ENCODE results near the gene KCTD19. TPM values are rescaled to one million over a fixed set of nuclear protein-coding genes. Genes with fewer than 3 reads are reported as not detected.

KCTD19 gene
- total RNA-seq, 2 experiments from 2014 or later: 3.0 to 3.9 TPM

DNA sequence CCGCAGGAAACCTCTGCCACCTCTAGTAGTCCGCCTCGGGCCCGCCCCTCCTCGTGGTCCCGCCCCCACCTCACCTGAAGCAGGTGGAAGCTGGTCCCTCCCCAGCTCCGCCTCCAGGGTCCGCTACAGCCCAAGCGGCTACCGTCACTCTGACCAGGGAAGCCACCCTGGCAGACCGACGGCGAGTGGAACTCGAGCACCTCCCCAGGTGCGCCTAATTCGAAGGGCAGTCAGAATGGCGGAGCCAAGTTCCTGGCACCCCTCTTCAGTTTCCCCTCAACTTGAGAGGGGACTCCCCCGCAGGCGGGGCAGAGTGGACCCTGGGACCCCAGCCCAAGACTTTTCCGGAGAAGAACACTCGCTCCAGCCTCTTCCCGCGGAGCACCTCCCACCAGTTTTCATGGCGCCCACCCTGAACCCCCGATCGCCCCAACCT, 79.8 kb downstream of the KCTD19 start:
- Mint-ChIP-seq H3K9me3 (no peaks in the 10 kb centered on the region), H3K27me3 (no peaks in the 10 kb centered on the region), H3K27ac (peak overlapping the region; percentile 89), H3K4me1 (ENCODE audit: low read depth) (peaks cover 48% of the 10 kb centered on the region), H3K36me3 (ENCODE audit: low read depth) (peaks cover 2% of the 10 kb centered on the region), H3K4me3 (peak overlapping the region; percentile 89)
- no peak for DNase-seq
- intact Hi-C loops (cut with micrococcal nuclease): no loop called here
- TF ChIP-seq, protein P1, sequence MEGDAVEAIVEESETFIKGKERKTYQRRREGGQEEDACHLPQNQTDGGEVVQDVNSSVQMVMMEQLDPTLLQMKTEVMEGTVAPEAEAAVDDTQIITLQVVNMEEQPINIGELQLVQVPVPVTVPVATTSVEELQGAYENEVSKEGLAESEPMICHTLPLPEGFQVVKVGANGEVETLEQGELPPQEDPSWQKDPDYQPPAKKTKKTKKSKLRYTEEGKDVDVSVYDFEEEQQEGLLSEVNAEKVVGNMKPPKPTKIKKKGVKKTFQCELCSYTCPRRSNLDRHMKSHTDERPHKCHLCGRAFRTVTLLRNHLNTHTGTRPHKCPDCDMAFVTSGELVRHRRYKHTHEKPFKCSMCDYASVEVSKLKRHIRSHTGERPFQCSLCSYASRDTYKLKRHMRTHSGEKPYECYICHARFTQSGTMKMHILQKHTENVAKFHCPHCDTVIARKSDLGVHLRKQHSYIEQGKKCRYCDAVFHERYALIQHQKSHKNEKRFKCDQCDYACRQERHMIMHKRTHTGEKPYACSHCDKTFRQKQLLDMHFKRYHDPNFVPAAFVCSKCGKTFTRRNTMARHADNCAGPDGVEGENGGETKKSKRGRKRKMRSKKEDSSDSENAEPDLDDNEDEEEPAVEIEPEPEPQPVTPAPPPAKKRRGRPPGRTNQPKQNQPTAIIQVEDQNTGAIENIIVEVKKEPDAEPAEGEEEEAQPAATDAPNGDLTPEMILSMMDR (IDR thresholded peaks at IDR 0.05): no peak
- ChIA-PET CTCF (interaction anchor here (0.8 to 1.9 kb wide), 5 partner anchors 8 to 61 kb away, joined by 3 to 6 read pairs (median 5); partner anchors contain the start of gene E2F4), POLR2A (interaction anchor here (1.2 to 10.0 kb wide), 3 partner anchors 9 to 23 kb away, joined by 3 to 123 read pairs (median 8); partner anchors contain the start of gene TMEM208)
- peak; percentile 0 for ATAC-seq

DNA sequence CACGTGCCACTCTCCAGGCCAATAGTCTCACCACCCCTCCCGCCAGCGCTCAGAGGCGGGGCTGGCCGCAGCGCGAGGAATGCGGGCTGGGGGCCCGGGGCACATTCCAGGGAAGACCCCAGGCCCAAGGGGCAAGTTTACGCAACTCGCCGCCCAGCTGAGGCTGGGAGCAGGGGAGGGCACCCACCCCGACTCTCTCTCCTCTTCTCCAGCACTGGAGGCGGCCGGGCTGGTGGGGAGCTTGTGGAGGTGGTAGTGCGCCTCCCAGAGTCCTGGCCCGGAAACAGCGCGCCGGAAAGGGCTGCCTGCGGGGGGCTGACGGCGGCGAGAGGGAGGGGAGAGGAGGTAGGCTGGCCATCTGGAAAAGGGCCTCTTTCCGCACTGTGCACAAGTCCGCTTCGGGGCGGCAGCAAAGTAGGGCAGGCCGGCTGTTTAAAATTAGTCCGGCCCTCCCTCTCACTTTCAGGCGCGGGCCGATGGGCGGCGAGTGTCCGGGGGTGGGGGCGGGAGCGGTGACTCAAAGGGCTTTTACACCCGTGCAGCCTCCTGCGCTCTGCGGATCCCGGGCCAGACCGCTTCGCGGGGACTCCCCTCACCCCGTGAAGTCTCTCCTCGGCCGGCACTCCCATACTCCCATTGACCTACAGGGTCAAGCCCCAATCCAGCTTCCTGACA, 80.3 kb downstream of the KCTD19 start:
- intact Hi-C loops (cut with micrococcal nuclease): no loop called here
- Mint-ChIP-seq H3K4me1 (ENCODE audit: low read depth) (peaks cover 52% of the 10 kb centered on the region), H3K27me3 (no peaks in the 10 kb centered on the region), H3K9me3 (no peaks in the 10 kb centered on the region), H3K4me3 (peak overlapping the region; percentile 89), H3K27ac (peak overlapping the region; percentile 89), H3K36me3 (ENCODE audit: low read depth) (peaks cover 2% of the 10 kb centered on the region)
- TF ChIP-seq, protein P1 (IDR thresholded peaks at IDR 0.05): peak; percentile 49
- peak; percentile 81 for DNase-seq
- ChIA-PET POLR2A (interaction anchor here (1.9 to 10.0 kb wide), 2 partner anchors 9 to 16 kb away, joined by 8 to 123 read pairs; partner anchors contain the start of gene TMEM208), CTCF (interaction anchor here (0.7 to 1.9 kb wide), 6 partner anchors 19 to 91 kb away, joined by 3 to 9 read pairs (median 6); partner anchors contain the start of genes E2F4 and TMEM208)
- peak; percentile 15 for ATAC-seq

DNA sequence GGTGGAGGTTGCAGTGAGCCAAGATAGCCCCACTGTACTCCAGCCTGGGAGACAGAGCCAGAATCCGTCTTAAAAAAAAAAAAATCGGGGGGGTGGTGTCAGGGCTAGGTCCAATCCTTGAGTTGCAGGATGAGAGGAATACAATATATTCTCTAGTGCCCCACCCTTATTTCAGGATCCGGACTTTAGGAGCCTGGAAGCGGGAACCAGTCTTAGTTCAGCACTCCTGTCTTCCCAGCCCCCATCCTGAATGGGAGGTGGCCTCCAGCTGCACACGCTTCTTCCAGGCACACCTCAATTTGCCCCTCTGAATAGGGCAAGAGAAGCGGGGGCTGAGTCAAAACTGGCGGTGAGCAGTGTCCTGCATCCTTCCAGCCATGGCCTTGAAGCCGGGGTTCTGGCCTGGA, 80.9 kb downstream of the KCTD19 start:
- intact Hi-C loops (cut with micrococcal nuclease): loop anchor here (2.0 kb wide), 1 partner anchor 53 kb away; the partner anchor contains the start of gene E2F4
- ChIA-PET CTCF (interaction anchor here (0.7 to 1.9 kb wide), 6 partner anchors 18 to 91 kb away, joined by 3 to 9 read pairs (median 6); partner anchors contain the start of genes E2F4 and TMEM208), POLR2A (interaction anchor here (1.9 to 10.0 kb wide), 2 partner anchors 8 to 15 kb away, joined by 8 to 123 read pairs; partner anchors contain the start of gene TMEM208)
- DNase-seq (no peak), ATAC-seq (no peak)
- Mint-ChIP-seq H3K27ac (peak overlapping the region; percentile 87), H3K36me3 (ENCODE audit: low read depth) (peaks cover 2% of the 10 kb centered on the region), H3K9me3 (no peaks in the 10 kb centered on the region), H3K4me1 (ENCODE audit: low read depth) (peaks cover 54% of the 10 kb centered on the region), H3K27me3 (no peaks in the 10 kb centered on the region), H3K4me3 (peak overlapping the region; percentile 89)
- TF ChIP-seq, protein P1 (IDR thresholded peaks at IDR 0.05): no peak

DNA sequence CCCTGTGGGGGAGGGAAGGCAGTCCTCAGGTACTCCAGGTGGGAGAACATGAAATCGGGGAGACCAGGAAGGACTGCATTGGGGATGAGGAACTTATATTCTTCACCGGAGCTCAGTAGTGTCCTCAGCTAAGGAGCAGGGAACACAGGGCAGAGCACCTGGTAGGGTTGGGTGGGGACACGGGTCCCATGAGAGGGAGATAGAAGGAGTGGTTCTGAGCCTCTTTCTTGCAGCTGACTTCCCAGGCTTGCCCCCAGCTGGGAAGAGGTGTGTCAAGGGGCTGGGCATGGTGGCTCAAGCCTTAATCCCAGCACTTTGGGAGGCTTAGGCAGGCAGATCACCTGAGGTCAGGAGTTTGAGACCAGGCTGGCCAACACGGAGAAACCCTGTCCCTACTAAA, 81.4 kb downstream of the KCTD19 start:
- TF ChIP-seq, protein P1 (IDR thresholded peaks at IDR 0.05): no peak
- ChIA-PET POLR2A (interaction anchor here (0.6 to 10.0 kb wide), 6 partner anchors 15 to 83 kb away, joined by 3 to 123 read pairs (median 4); partner anchors contain the start of gene TMEM208), CTCF (interaction anchor here (1.0 to 2.6 kb wide), 8 partner anchors 18 to 236 kb away, joined by 3 to 13 read pairs (median 4); partner anchors contain the start of genes ATP6V0D1, PLEKHG4 and TMEM208)
- peaks cover 2% of the 10 kb centered on the region for H3K36me3 Mint-ChIP-seq (ENCODE audit: low read depth)
- H3K27ac Mint-ChIP-seq: peak overlapping the region; percentile 87
- DNase-seq (no peak), ATAC-seq (no peak)
- H3K9me3 Mint-ChIP-seq: no peaks in the 10 kb centered on the region
- intact Hi-C loops (cut with micrococcal nuclease): loop anchor here (2.0 kb wide), 1 partner anchor 52 kb away; the partner anchor contains the start of gene E2F4
- H3K4me3 Mint-ChIP-seq: peak overlapping the region; percentile 89
- peaks cover 52% of the 10 kb centered on the region for H3K4me1 Mint-ChIP-seq (ENCODE audit: low read depth)
- no peaks in the 10 kb centered on the region for H3K27me3 Mint-ChIP-seq
